ENCODE results near the gene MRPS25. TPM values are rescaled to one million over a fixed set of nuclear protein-coding genes. Genes with fewer than 3 reads are reported as not detected.
A peak's percentile ranks its signal among the peaks of the same experiment; 100 is the strongest.

The MRPS25 gene
- polyA plus RNA-seq, 1 of the 3 experiments (the other 2 are of a cell fraction) = 41.5 TPM

GRCh38 chr3:15099364-15100098 lies 34.4 kb upstream of the MRPS25 start:
- POLR2A ChIA-PET = interaction anchor here (0.6 to 2.1 kb wide), 8 partner anchors 9 to 921 kb away, joined by 3 to 6 read pairs (median 3); partner anchors contain the start of genes CCDC174, LSM3, MRPS25 and XPC
- peaks cover 19 to 23% of the 10 kb centered on the region in 2 experiments for H3K36me3 ChIP-seq (replicated peaks in 1 of 2; ENCODE audit: control insufficient read depth in 1 of 2, insufficient read depth in 2 of 2, low read length in 1 of 2)
- H3K27ac ChIP-seq (ENCODE audit: low read depth in 2 of 2, low read length in 1 of 2) = peak overlapping the region; percentile 68 to 90; a peak in 3 of 4 replicates
- no peaks in the 10 kb centered on the region for H3F3A ChIP-seq (replicated peaks; ENCODE audit: insufficient read depth)
- 19% methylated on average over 19 of the region's 19 CpGs for WGBS (ENCODE audit: low lambda C conversion rate)
- H3K4me3 ChIP-seq (ENCODE audit: low read depth in 2 of 2, low read length in 1 of 2) = peak overlapping the region; percentile 87 to 93
- peak; percentile 47 for DNase-seq
- CTCF ChIA-PET = interaction anchor here (0.7 to 4.1 kb wide), 5 partner anchors 8 to 174 kb away, joined by 3 to 19 read pairs (median 4); no protein-coding TSS in a partner anchor
- no peaks in the 10 kb centered on the region for H3K9me2 ChIP-seq
- no peaks in the 10 kb centered on the region for H3K9me3 ChIP-seq
- no peaks in the 10 kb centered on the region for H4K20me1 ChIP-seq (ENCODE audit: insufficient read depth)
- peak overlapping the region; percentile 89 for H3K4me2 ChIP-seq
- peaks cover 31% of the 10 kb centered on the region for H3K79me2 ChIP-seq (ENCODE audit: insufficient read depth)
- peak overlapping the region; percentile 86 for H3K9ac ChIP-seq
- H3K4me1 ChIP-seq (ENCODE audit: control insufficient read depth in 1 of 2, insufficient read depth in 2 of 2, low read depth in 1 of 2, low read length in 1 of 2) = peaks cover 4 to 22% of the 10 kb centered on the region in 2 experiments; a peak in 2 of 4 replicates
- H3K27me3 ChIP-seq (ENCODE audit: insufficient read depth) = no peaks in the 10 kb centered on the region
- peak overlapping the region; percentile 98 for H2AFZ ChIP-seq (ENCODE audit: low read depth)
- TF ChIP-seq RCOR1 (IDR thresholded peaks at IDR 0.05; ENCODE audit: low read length) = 0 out of 2 replicates have a peak, but pooled peaks have one; percentile 3
- TF ChIP-seq MAX (IDR thresholded peaks at IDR 0.05; ENCODE audit: low read depth) = no peak

GRCh38 chr3:15098503-15099363 lies 33.6 kb upstream of the MRPS25 start, which contains the start of gene RBSN:
Gene RBSN (minus strand): TSS chr3:15099148. CDS start chr3:15096120, 3,028 bp downstream.
- peak within 1 kb of the TSS; percentile 98 for H2AFZ ChIP-seq (ENCODE audit: low read depth)
- H3F3A ChIP-seq (replicated peaks; ENCODE audit: insufficient read depth) = no peaks in the 10 kb centered on the region
- 2% methylated on average over 59 of the region's 72 CpGs for WGBS (ENCODE audit: low lambda C conversion rate)
- peak within 1 kb of the TSS; percentile 87 to 93 for H3K4me3 ChIP-seq (ENCODE audit: low read depth in 2 of 2, low read length in 1 of 2)
- peak; percentile 94 for DNase-seq
- H3K9me2 ChIP-seq = no peaks in the 10 kb centered on the region
- no peaks in the 10 kb centered on the region for H4K20me1 ChIP-seq (ENCODE audit: insufficient read depth)
- peaks cover 31% of the 10 kb centered on the region for H3K79me2 ChIP-seq (ENCODE audit: insufficient read depth)
- POLR2A ChIA-PET = interaction anchor here (0.6 to 2.1 kb wide), 8 partner anchors 8 to 920 kb away, joined by 3 to 6 read pairs (median 3); partner anchors contain the start of genes CCDC174, LSM3, MRPS25 and XPC
- H3K36me3 ChIP-seq (replicated peaks in 1 of 2; ENCODE audit: control insufficient read depth in 1 of 2, insufficient read depth in 2 of 2, low read length in 1 of 2) = peaks cover 25 to 31% of the 10 kb centered on the region in 2 experiments
- peak within 1 kb of the TSS; percentile 89 for H3K4me2 ChIP-seq
- peak within 1 kb of the TSS; percentile 68 to 90 for H3K27ac ChIP-seq (ENCODE audit: low read depth in 2 of 2, low read length in 1 of 2)
- peaks cover 4 to 22% of the 10 kb centered on the region in 2 experiments; a peak in 2 of 4 replicates for H3K4me1 ChIP-seq (ENCODE audit: control insufficient read depth in 1 of 2, insufficient read depth in 2 of 2, low read depth in 1 of 2, low read length in 1 of 2)
- H3K9ac ChIP-seq = peak within 1 kb of the TSS; percentile 86
- H3K9me3 ChIP-seq = no peaks in the 10 kb centered on the region
- H3K27me3 ChIP-seq (ENCODE audit: insufficient read depth) = no peaks in the 10 kb centered on the region
- CTCF ChIA-PET = interaction anchor here (0.7 to 4.1 kb wide), 6 partner anchors 9 to 178 kb away, joined by 3 to 19 read pairs (median 4); no protein-coding TSS in a partner anchor
- peak; percentile 56; the same call in 1 of the 2 replicates for TF ChIP-seq NRF1 (IDR thresholded peaks at IDR 0.05; ENCODE audit: low read depth, low read length)
- peak; percentile 88 for TF ChIP-seq GABPA (IDR thresholded peaks at IDR 0.05; ENCODE audit: low read depth)
- peak; percentile 100 for TF ChIP-seq ELF1 (IDR thresholded peaks at IDR 0.05)
- TF ChIP-seq TCF12 (IDR thresholded peaks at IDR 0.05) = peak; percentile 36; the same call in 1 of the 2 replicates
- 0 out of 2 replicates have a peak, but pooled peaks have one; percentile 17 for TF ChIP-seq RFX5 (IDR thresholded peaks at IDR 0.05; ENCODE audit: low read length)
- peak; percentile 91 for TF ChIP-seq POLR2AphosphoS5 (IDR thresholded peaks at IDR 0.05; ENCODE audit: low read depth, low read length)
- TF ChIP-seq TAF1 (IDR thresholded peaks at IDR 0.05; ENCODE audit: borderline replicate concordance, low read depth, low read length) = peak; percentile 89
- peak; percentile 79 for TF ChIP-seq PBX3 (IDR thresholded peaks at IDR 0.05)
- peak; percentile 95 for TF ChIP-seq YY1 (IDR thresholded peaks at IDR 0.05; ENCODE audit: low read depth)
- TF ChIP-seq FOXJ3 (CRISPR knock-in tag; IDR thresholded peaks at IDR 0.05) = no peak
- peak; percentile 84 for TF ChIP-seq MXI1 (IDR thresholded peaks at IDR 0.05; ENCODE audit: low read depth, low read length)
- no peak for TF ChIP-seq RAD21 (IDR thresholded peaks at IDR 0.05; ENCODE audit: low read length)
- 0 out of 2 replicates have a peak, but pooled peaks have one; percentile 18 for TF ChIP-seq USF1 (IDR thresholded peaks at IDR 0.05; ENCODE audit: borderline replicate concordance, low read depth)
- peak; percentile 96 for TF ChIP-seq SIN3A (IDR thresholded peaks at IDR 0.05; ENCODE audit: borderline replicate concordance, low read depth, low read length)
- no peak for TF ChIP-seq EZH2phosphoT487 (IDR thresholded peaks at IDR 0.05; ENCODE audit: borderline replicate concordance, low read depth)
- TF ChIP-seq RCOR1 (IDR thresholded peaks at IDR 0.05; ENCODE audit: low read length) = 0 out of 2 replicates have a peak, but pooled peaks have one; percentile 5
- peak; percentile 90 for TF ChIP-seq CHD2 (IDR thresholded peaks at IDR 0.05; ENCODE audit: low read length, partially characterized antibody)

All from SK-N-SH (cell line).